H1 (cell line): ENCODE data around the gene MTNR1A. TPM values are rescaled to one million over a fixed set of nuclear protein-coding genes. Genes with fewer than 3 reads are reported as not detected.

Experiments used
- CTCF ChIA-PET: fragments of 300-600 bp; sonication (Branson Sonifier 250); formaldehyde crosslinking; loops from one replicate; lab custom pipeline; 2021; ENCODE audit not compliant: partially characterized antibody; lab: Charles Lee
- POLR2A ChIA-PET: fragments of 300-600 bp; sonication (Branson Sonifier 250); formaldehyde crosslinking; loops from one replicate; lab custom pipeline; 2021; ENCODE audit warnings: inconsistent platforms; ENCODE audit not compliant: partially characterized antibody; lab: Charles Lee
- DNase-seq, 2 experiments: peaks; one replicate each; pipeline versions ENCODE4 v3.0.0 to v3.0.0-alpha.2; 2010 to 2022; ENCODE audit warnings: low spot score in 2 of 2, low read depth in 1 of 2, mixed read lengths in 1 of 2
- FAIRE-seq: peaks from 2 replicates; lab custom pipeline; 2011; peaks lifted over from hg19 to GRCh38; lab: Jason Lieb, UNC
- H2AFZ ChIP-seq: 2 replicates; pipeline ENCODE4 v1.8.1; 2012; ENCODE audit warnings: low read length, inconsistent platforms
- H2AK5ac ChIP-seq: 2 replicates; pipeline ENCODE4 v1.6.1; 2013; ENCODE audit warnings: low read depth, low read length
- H2BK120ac ChIP-seq: replicated peaks from 2 replicates; pipeline ENCODE3; 2013; ENCODE audit warnings: low read depth, low read length, inconsistent platforms
- H2BK12ac ChIP-seq: 2 replicates; pipeline ENCODE4 v1.6.1; 2013; ENCODE audit warnings: low read depth, low read length
- H2BK15ac ChIP-seq: 2 replicates; pipeline ENCODE4 v1.6.1; 2013; ENCODE audit warnings: low read length
- H2BK20ac ChIP-seq: 2 replicates; pipeline ENCODE4 v1.6.1; 2013; ENCODE audit warnings: low read length
- H2BK5ac ChIP-seq: 2 replicates; pipeline ENCODE4 v1.6.1; 2013; ENCODE audit warnings: low read depth, low read length
- H3K14ac ChIP-seq: 2 replicates; pipeline ENCODE4 v1.6.1; 2013; ENCODE audit warnings: inconsistent platforms; ENCODE audit not compliant: insufficient read length
- H3K18ac ChIP-seq: 2 replicates; pipeline ENCODE4 v1.6.1; 2013; ENCODE audit warnings: low read length; ENCODE audit errors: extremely low read depth
- H3K23ac ChIP-seq: 2 replicates; pipeline ENCODE4 v1.6.1; 2013; ENCODE audit warnings: inconsistent platforms; ENCODE audit not compliant: insufficient read length
- H3K23me2 ChIP-seq: 2 replicates; pipeline ENCODE4 v1.6.1; 2013; ENCODE audit warnings: low read depth, low read length
- H3K27ac ChIP-seq: 2 replicates; pipeline ENCODE4 v1.6.1; 2011; ENCODE audit warnings: low read depth, low read length, inconsistent platforms
- H3K27me3 ChIP-seq, 4 experiments: replicated peaks in 1 of 4; 1 replicate in 1 of 4; 2 replicates in 3 of 4; pipeline versions ENCODE4 v1.6.1 to v1.8.1; 2011 to 2013; ENCODE audit warnings: low read length in 3 of 4, mild to moderate bottlenecking in 3 of 4, inconsistent platforms in 2 of 4, mixed read lengths in 2 of 4, moderate library complexity in 1 of 4; ENCODE audit not compliant: control insufficient read depth in 3 of 4, insufficient read depth in 3 of 4; ENCODE audit errors: extremely low read depth in 1 of 4
- H3K36me3 ChIP-seq, 4 experiments: 2 replicates each; pipeline versions ENCODE4 v1.6.1 to v1.8.1; 2011 to 2013; ENCODE audit warnings: mild to moderate bottlenecking in 4 of 4, low read length in 3 of 4, moderate library complexity in 2 of 4, control low read depth in 1 of 4, inconsistent platforms in 1 of 4; ENCODE audit not compliant: insufficient read depth in 4 of 4, control insufficient read depth in 2 of 4
- H3K4ac ChIP-seq: replicated peaks from 2 replicates; pipeline ENCODE3; 2013; ENCODE audit warnings: low read length, low read depth, mixed read lengths, inconsistent platforms; ENCODE audit not compliant: insufficient read length
- H3K4me1 ChIP-seq, 4 experiments: replicated peaks in 1 of 4; 1 replicate in 1 of 4; 2 replicates in 3 of 4; pipeline versions ENCODE4 v1.6.1 to v1.8.1; 2011 to 2013; ENCODE audit warnings: low read length in 3 of 4, inconsistent platforms in 2 of 4, mixed read lengths in 1 of 4; ENCODE audit not compliant: insufficient read depth in 4 of 4, control insufficient read depth in 3 of 4
- H3K4me2 ChIP-seq, 2 experiments: 2 replicates each; pipeline versions ENCODE4 v1.6.1 to v1.8.1; 2011 to 2013; ENCODE audit warnings: low read depth in 2 of 2, low read length in 2 of 2, control low read depth in 1 of 2, inconsistent platforms in 1 of 2, mild to moderate bottlenecking in 1 of 2; ENCODE audit not compliant: insufficient read depth in 1 of 2
- H3K4me3 ChIP-seq, 4 experiments: fragments of 200-600, 300-600 bp in 1 of 4; sonication (generic), shearing (Covaris generic), sonication (Bioruptor Twin) in 1 of 4; 2 replicates each; pipeline versions ENCODE4 v1.5.1 to v1.8.1; 2011 to 2016; ENCODE audit warnings: low read length in 4 of 4, low read depth in 3 of 4, control low read depth in 2 of 4, inconsistent platforms in 2 of 4, mild to moderate bottlenecking in 2 of 4, mixed read lengths in 1 of 4, moderate library complexity in 1 of 4; ENCODE audit not compliant: insufficient read depth in 2 of 4; ENCODE audit errors: extremely low read depth in 1 of 4
- H3K56ac ChIP-seq: replicated peaks from 2 replicates; pipeline ENCODE3; 2013; ENCODE audit warnings: low read depth, mild to moderate bottlenecking, mixed read lengths, low read length, inconsistent platforms; ENCODE audit not compliant: insufficient read length
- H3K79me1 ChIP-seq: 2 replicates; pipeline ENCODE4 v1.6.1; 2013; ENCODE audit warnings: low read depth, low read length, control low read depth
- H3K79me2 ChIP-seq, 2 experiments: 2 replicates each; pipeline versions ENCODE4 v1.6.1 to v1.8.1; 2012 to 2013; ENCODE audit warnings: low read length in 2 of 2, mild to moderate bottlenecking in 2 of 2, inconsistent platforms in 1 of 2; ENCODE audit not compliant: insufficient read depth in 2 of 2, control insufficient read depth in 1 of 2
- H3K9ac ChIP-seq, 4 experiments: replicated peaks in 1 of 4; 1 replicate in 1 of 4; 2 replicates in 3 of 4; pipeline versions ENCODE4 v1.6.1 to v1.8.1; 2011 to 2013; ENCODE audit warnings: low read depth in 3 of 4, low read length in 3 of 4, control low read depth in 2 of 4, mild to moderate bottlenecking in 2 of 4, moderate library complexity in 2 of 4, inconsistent platforms in 1 of 4; ENCODE audit errors: extremely low read depth in 1 of 4
- H3K9me3 ChIP-seq, 2 experiments: 2 replicates each; pipeline versions ENCODE4 v1.6.1 to v1.8.1; 2012 to 2013; ENCODE audit warnings: mild to moderate bottlenecking in 2 of 2, moderate library complexity in 2 of 2, control low read depth in 1 of 2, inconsistent platforms in 1 of 2, low read depth in 1 of 2, low read length in 1 of 2, mixed read lengths in 1 of 2; ENCODE audit not compliant: insufficient read depth in 2 of 2
- H4K20me1 ChIP-seq, 2 experiments: replicated peaks in 1 of 2; 2 replicates each; pipeline versions ENCODE3 to v1.8.1; 2011 to 2013; ENCODE audit warnings: inconsistent platforms in 2 of 2, low read length in 2 of 2, mild to moderate bottlenecking in 1 of 2; ENCODE audit not compliant: insufficient read depth in 2 of 2, control insufficient read depth in 1 of 2
- H4K5ac ChIP-seq: 2 replicates; pipeline ENCODE4 v1.6.1; 2013; ENCODE audit warnings: low read length, low read depth, mixed read lengths, inconsistent platforms; ENCODE audit not compliant: insufficient read length
- H4K8ac ChIP-seq: 2 replicates; pipeline ENCODE4 v1.8.0; 2013; ENCODE audit warnings: mild to moderate bottlenecking, moderate library complexity, low read length, inconsistent platforms; ENCODE audit not compliant: insufficient read depth; ENCODE audit errors: extremely low read depth
- H4K91ac ChIP-seq: replicated peaks from 2 replicates; pipeline ENCODE3; 2013; ENCODE audit warnings: low read length, mixed read lengths, inconsistent platforms; ENCODE audit not compliant: insufficient read length
- CTCF ChIP-seq, 3 experiments: IDR thresholded peaks; 1 replicate in 2 of 3; 2 replicates in 1 of 3; pipeline versions ENCODE4 v1.5.1 to v1.6.1; 2011; ENCODE audit warnings: low read length in 3 of 3, mild to moderate bottlenecking in 3 of 3, inconsistent platforms in 2 of 3, low read depth in 1 of 3, moderate library complexity in 1 of 3; ENCODE audit not compliant: insufficient read depth in 1 of 3; ENCODE audit errors: control extremely low read depth in 1 of 3
- JUND ChIP-seq: IDR thresholded peaks from 2 replicates; pipeline ENCODE4 v1.6.1; 2011; ENCODE audit warnings: mild to moderate bottlenecking, improper control_type of control experiment, low read length
- KDM5A ChIP-seq: fragments of 200-600 bp; IDR thresholded peaks from 2 replicates; pipeline ENCODE4 v1.7.1; 2012; ENCODE audit warnings: mild to moderate bottlenecking, low read length, inconsistent platforms, mixed read lengths
- RAD21 ChIP-seq, 2 experiments: IDR thresholded peaks in 1 of 2; conservative IDR thresholded peaks in 1 of 2; 2 replicates each; pipeline ENCODE4 v1.6.1; 2011; ENCODE audit warnings: low read depth in 2 of 2, low read length in 2 of 2, improper control_type of control experiment in 1 of 2, inconsistent platforms in 1 of 2, mild to moderate bottlenecking in 1 of 2, moderate library complexity in 1 of 2
- SP1 ChIP-seq: IDR thresholded peaks from 2 replicates; pipeline ENCODE4 v1.6.1; 2011; ENCODE audit warnings: low read depth, low read length
- WGBS, 2 experiments: shearing (Covaris generic) in 1 of 2; methylation state at CpG; one replicate each; pipeline versions ENCODE4 v1.1.6 to v1.1.7; 2013 to 2015; ENCODE audit warnings: low lambda C conversion rate in 2 of 2, mixed read lengths in 2 of 2, inconsistent platforms in 1 of 2, low coverage in 1 of 2, missing lambda C conversion rate in 1 of 2; ENCODE audit not compliant: insufficient replicate concordance in 2 of 2, insufficient coverage in 1 of 2, insufficient read length in 1 of 2; ENCODE audit errors: extremely low coverage in 1 of 2, missing lambda C conversion rate in 1 of 2; 5-methylcytosine and 5-hydroxymethylcytosine counted together
- polyA plus RNA-seq, 7 experiments: library from polyadenylated mRNA; depleted of rRNA in 3 of 7; stranded (reverse) in 5 of 7; unstranded in 2 of 7; fragments of >200 nt in 5 of 7; fragments of 200-250 nt in 2 of 7; gene quantifications; 1 replicate in 5 of 7; 2 replicates in 1 of 7; 4 replicates in 1 of 7; pipeline versions ENCODE4 v1.2.1 to v1.2.3, GENCODE V29; 2011 to 2013; ENCODE audit warnings: missing spikeins in 2 of 7, mixed read lengths in 2 of 7
- total RNA-seq: library from RNA; stranded (reverse); fragmentation: NEBNext Ultra II Directional; extraction: Animal tissue kit (Norgen Biotek cat#: 25700); gene quantifications from 2 replicates; pipeline ENCODE4 v1.2.1, GENCODE V29; 2021

MTNR1A gene
- total and polyA plus RNA-seq, 2 of the 8 experiments (the other 6 are each of a cell fraction or from before 2014, with no cell fraction given), result 0.45 to 1.0 TPM

- no peaks in the 10 kb centered on the region for H3K36me3 ChIP-seq
- H3K4me1 ChIP-seq, result peaks cover 0 to 5% (median 0%) of the 10 kb centered on the region in 4 experiments; a peak in 2 of 7 replicates
- H2AFZ ChIP-seq, result peak overlapping the region; percentile 85
- DNase-seq, result no peak
- no peak overlapping the region for H4K5ac ChIP-seq
- H3K4me3 ChIP-seq, result peak overlapping the region; percentile 64 to 74 (median 67)
- 18% methylated on average over 12 of the region's 12 CpGs; no CpG with 5 or more reads in 1 of the 2 experiments for WGBS, 2 experiments
- TF ChIP-seq KDM5A (no peak), JUND (no peak), CTCF (IDR thresholded peaks at IDR 0.05; ENCODE audit: control extremely low read depth in 1 of 3, insufficient read depth in 1 of 3, low read depth in 1 of 3, low read length in 3 of 3) (peak; percentile 33 to 39 (median 34); a peak in 3 of 4 replicates), SP1 (no peak), RAD21 (IDR thresholded peaks at IDR 0.05 in 1 of 2, conservative IDR thresholded peaks at IDR 0.05 in 1 of 2; ENCODE audit: low read depth in 2 of 2, low read length in 2 of 2) (peak; percentile 46 to 58)
- no peak overlapping the region for H2BK20ac ChIP-seq
- H3K79me1 ChIP-seq, result no peaks in the 10 kb centered on the region
- H3K23ac ChIP-seq, result no peak overlapping the region
- peak overlapping the region; percentile 75 to 96 for H3K4me2 ChIP-seq
- H2BK15ac ChIP-seq, result no peak overlapping the region
- FAIRE-seq, result no peak
- no peak overlapping the region for H2BK12ac ChIP-seq
- H3K27ac ChIP-seq, result no peak overlapping the region
- H3K18ac ChIP-seq, result no peak overlapping the region
- ChIA-PET POLR2A (interaction anchor here (0.9 kb wide), 1 partner anchor 257 kb away, joined by 5 read pairs; no protein-coding TSS in a partner anchor), CTCF (interaction anchor here (0.6 to 3.0 kb wide), 27 partner anchors 10 to 424 kb away, joined by 3 to 28 read pairs (median 4); no protein-coding TSS in a partner anchor)
- H3K4ac ChIP-seq, result no peak overlapping the region
- peaks cover 0 to 10% (median 5%) of the 10 kb centered on the region in 4 experiments; a peak in 5 of 7 replicates for H3K27me3 ChIP-seq
- no peaks in the 10 kb centered on the region for H4K20me1 ChIP-seq
- H2BK120ac ChIP-seq, result no peak overlapping the region
- no peak overlapping the region for H4K8ac ChIP-seq
- no peak overlapping the region for H4K91ac ChIP-seq
- no peaks in the 10 kb centered on the region for H3K9me3 ChIP-seq
- H2AK5ac ChIP-seq, result no peak overlapping the region
- peaks cover 7% of the 10 kb centered on the region; the same call in 1 of the 2 replicates for H3K23me2 ChIP-seq
- no peak overlapping the region for H3K14ac ChIP-seq
- no peak overlapping the region for H3K56ac ChIP-seq
- no peak overlapping the region for H2BK5ac ChIP-seq
- H3K79me2 ChIP-seq, result no peaks in the 10 kb centered on the region
- no peak overlapping the region for H3K9ac ChIP-seq
Observed at GRCh38 chr4:186554539-186554913, 841 bp downstream of the MTNR1A start.
